SK-N-SH (cell line): ENCODE data around the gene CACNG5. TPM values are rescaled to one million over a fixed set of nuclear protein-coding genes. Genes with fewer than 3 reads are reported as not detected.

Experiments used
- CTCF ChIA-PET: fragments of 300-600, 350-600 bp; formaldehyde crosslinking; extraction: SDS; loops from one replicate; lab custom pipeline; 2021; lab: Yijun Ruan, JAX
- POLR2A ChIA-PET: fragments of 350-600 bp; sonication (Branson Sonifier 250); formaldehyde crosslinking; extraction: SDS; loops from one replicate; lab custom pipeline; 2020; ENCODE audit warnings: antibody characterized with exemption, inconsistent platforms; lab: Yijun Ruan, JAX
- DNase-seq: peaks from one replicate; pipeline ENCODE4 v3.0.0; 2012
- H2AFZ ChIP-seq: fragments of 200-600 bp; sonication (generic); 2 replicates; pipeline ENCODE4 v1.8.1; 2016; ENCODE audit warnings: antibody characterized with exemption, mild to moderate bottlenecking, low read depth
- H3F3A ChIP-seq: fragments of 200-600 bp; sonication (generic); replicated peaks from 2 replicates; pipeline ENCODE3; 2016; ENCODE audit warnings: antibody characterized with exemption, mild to moderate bottlenecking; ENCODE audit not compliant: insufficient read depth
- H3K27ac ChIP-seq, 2 experiments: fragments of 200-500 bp in 1 of 2; fragments of 200-600 bp in 1 of 2; sonication (Bioruptor generic) in 1 of 2; sonication (generic), shearing (Covaris generic) in 1 of 2; 2 replicates each; pipeline versions ENCODE4 v1.5.1 to v1.6.1; 2014 to 2016; ENCODE audit warnings: low read depth in 2 of 2, inconsistent platforms in 1 of 2, low read length in 1 of 2, mild to moderate bottlenecking in 1 of 2, mixed read lengths in 1 of 2
- H3K27me3 ChIP-seq: fragments of 200-600 bp; sonication (generic), shearing (Covaris generic); 2 replicates; pipeline ENCODE4 v1.6.1; 2016; ENCODE audit warnings: mixed run types; ENCODE audit not compliant: insufficient read depth
- H3K36me3 ChIP-seq, 2 experiments: fragments of 200-500 bp in 1 of 2; fragments of 200-600 bp in 1 of 2; sonication (Bioruptor generic) in 1 of 2; sonication (generic) in 1 of 2; replicated peaks in 1 of 2; 2 replicates each; pipeline versions ENCODE3 to v1.5.1; 2014 to 2016; ENCODE audit warnings: low read length in 1 of 2, mild to moderate bottlenecking in 1 of 2; ENCODE audit not compliant: insufficient read depth in 2 of 2, control insufficient read depth in 1 of 2
- H3K4me1 ChIP-seq, 2 experiments: fragments of 200-500 bp in 1 of 2; fragments of 200-600 bp in 1 of 2; sonication (Bioruptor generic) in 1 of 2; sonication (generic), shearing (Covaris generic) in 1 of 2; 2 replicates each; pipeline versions ENCODE4 v1.5.1 to v1.6.1; 2014 to 2016; ENCODE audit warnings: low read depth in 1 of 2, low read length in 1 of 2, mixed run types in 1 of 2; ENCODE audit not compliant: insufficient read depth in 2 of 2, control insufficient read depth in 1 of 2
- H3K4me2 ChIP-seq: fragments of 200-600 bp; sonication (generic), shearing (Covaris generic); 2 replicates; pipeline ENCODE4 v1.6.1; 2017; ENCODE audit warnings: mixed run types
- H3K4me3 ChIP-seq, 2 experiments: fragments of 200-500 bp in 1 of 2; fragments of 200-600 bp in 1 of 2; sonication (Bioruptor generic) in 1 of 2; sonication (generic), shearing (Covaris generic) in 1 of 2; 2 replicates each; pipeline versions ENCODE4 v1.5.1 to v1.8.1; 2014 to 2016; ENCODE audit warnings: low read depth in 2 of 2, inconsistent platforms in 1 of 2, low read length in 1 of 2, mild to moderate bottlenecking in 1 of 2, mixed read lengths in 1 of 2, moderate library complexity in 1 of 2
- H3K79me2 ChIP-seq: fragments of 200-600 bp; sonication (generic); 2 replicates; pipeline ENCODE4 v1.8.1; 2017; ENCODE audit warnings: mild to moderate bottlenecking; ENCODE audit not compliant: insufficient read depth
- H3K9ac ChIP-seq: fragments of 200-600 bp; sonication (generic); 2 replicates; pipeline ENCODE4 v1.6.1; 2017; ENCODE audit warnings: mixed run types
- H3K9me2 ChIP-seq: fragments of 200-600 bp; sonication (generic); 2 replicates; pipeline ENCODE4 v1.6.1; 2017; ENCODE audit warnings: mixed run types
- H3K9me3 ChIP-seq: fragments of 200-600 bp; sonication (generic); 2 replicates; pipeline ENCODE4 v1.6.1; 2017; ENCODE audit warnings: mixed run types, mild to moderate bottlenecking, moderate library complexity
- H4K20me1 ChIP-seq: fragments of 200-600 bp; sonication (generic); 2 replicates; pipeline ENCODE4 v1.6.1; 2017; ENCODE audit warnings: mild to moderate bottlenecking, mixed run types; ENCODE audit not compliant: insufficient read depth
- CHD2 ChIP-seq: fragments of 150-350 bp; IDR thresholded peaks from 2 replicates; pipeline ENCODE4 v1.6.1; 2018; ENCODE audit warnings: low read length; ENCODE audit not compliant: partially characterized antibody
- CTCF ChIP-seq: fragments of 200-600 bp; sonication (generic); IDR thresholded peaks from 2 replicates; pipeline ENCODE4 v1.6.1; 2017; ENCODE audit warnings: antibody characterized with exemption, mild to moderate bottlenecking, moderate library complexity
- ELF1 ChIP-seq: IDR thresholded peaks from 2 replicates; pipeline ENCODE4 v1.4.0; 2012
- EP300 ChIP-seq, 2 experiments: IDR thresholded peaks; 2 replicates each; pipeline versions ENCODE4 v1.4.0 to v1.6.1; 2012; ENCODE audit warnings: borderline replicate concordance in 1 of 2, low read depth in 1 of 2, low read length in 1 of 2
- EZH2phosphoT487 ChIP-seq: fragments of 200-600 bp; sonication (generic); IDR thresholded peaks from 2 replicates; pipeline ENCODE4 v1.6.1; 2017; ENCODE audit warnings: low read depth, mixed run types, mild to moderate bottlenecking, antibody characterized with exemption, moderate library complexity, borderline replicate concordance
- FOXM1 ChIP-seq: IDR thresholded peaks from 2 replicates; pipeline ENCODE4 v1.4.0; 2012; ENCODE audit warnings: low read depth, mild to moderate bottlenecking
- GABPA ChIP-seq: IDR thresholded peaks from 2 replicates; pipeline ENCODE4 v1.4.0; 2012; ENCODE audit warnings: low read depth, mild to moderate bottlenecking
- IRF3 ChIP-seq: fragments of 150-350 bp; IDR thresholded peaks from 2 replicates; pipeline ENCODE4 v1.6.1; 2016; ENCODE audit warnings: mild to moderate bottlenecking, low read depth, low read length
- MXI1 ChIP-seq: IDR thresholded peaks from 2 replicates; pipeline ENCODE4 v1.6.1; 2012; ENCODE audit warnings: mild to moderate bottlenecking, low read depth, low read length, improper control_type of control experiment
- NFIC ChIP-seq: IDR thresholded peaks from 2 replicates; pipeline ENCODE4 v1.4.0; 2012; ENCODE audit warnings: borderline replicate concordance
- NRF1 ChIP-seq: IDR thresholded peaks from 2 replicates; pipeline ENCODE4 v1.6.1; 2012; ENCODE audit warnings: low read depth, mild to moderate bottlenecking, low read length
- POLR2AphosphoS5 ChIP-seq: IDR thresholded peaks from 2 replicates; pipeline ENCODE4 v1.6.1; 2012; ENCODE audit warnings: low read depth, low read length
- RAD21 ChIP-seq: IDR thresholded peaks from 2 replicates; pipeline ENCODE4 v1.6.1; 2012; ENCODE audit warnings: mild to moderate bottlenecking, low read length
- ZBTB33 ChIP-seq: IDR thresholded peaks from 2 replicates; pipeline ENCODE4 v1.4.0; 2012; ENCODE audit warnings: low read depth, borderline replicate concordance
- WGBS: methylation state at CpG from one replicate; pipeline ENCODE4 v1.1.6; 2017; ENCODE audit warnings: low lambda C conversion rate; 5-methylcytosine and 5-hydroxymethylcytosine counted together
- polyA plus RNA-seq, 3 experiments: library from polyadenylated mRNA; depleted of rRNA; stranded (reverse); fragments of >200 nt; gene quantifications; 2 replicates each; pipeline ENCODE4 v1.2.3, GENCODE V29; 2012
- TF ChIP-seq, protein P1 (sequence below): IDR thresholded peaks from 2 replicates; pipeline ENCODE4 v1.4.0; 2012; ENCODE audit warnings: low read depth
- TF ChIP-seq, protein P2 (sequence below): IDR thresholded peaks from 2 replicates; pipeline ENCODE4; 2012
- TF ChIP-seq, protein P3 (sequence below): IDR thresholded peaks from 2 replicates; pipeline ENCODE4 v1.4.0; 2012; ENCODE audit warnings: low read depth, borderline replicate concordance

Gene CACNG5
- polyA plus RNA-seq, 1 of the 3 experiments (the other 2 are of a cell fraction), result 0.10 TPM

DNA sequence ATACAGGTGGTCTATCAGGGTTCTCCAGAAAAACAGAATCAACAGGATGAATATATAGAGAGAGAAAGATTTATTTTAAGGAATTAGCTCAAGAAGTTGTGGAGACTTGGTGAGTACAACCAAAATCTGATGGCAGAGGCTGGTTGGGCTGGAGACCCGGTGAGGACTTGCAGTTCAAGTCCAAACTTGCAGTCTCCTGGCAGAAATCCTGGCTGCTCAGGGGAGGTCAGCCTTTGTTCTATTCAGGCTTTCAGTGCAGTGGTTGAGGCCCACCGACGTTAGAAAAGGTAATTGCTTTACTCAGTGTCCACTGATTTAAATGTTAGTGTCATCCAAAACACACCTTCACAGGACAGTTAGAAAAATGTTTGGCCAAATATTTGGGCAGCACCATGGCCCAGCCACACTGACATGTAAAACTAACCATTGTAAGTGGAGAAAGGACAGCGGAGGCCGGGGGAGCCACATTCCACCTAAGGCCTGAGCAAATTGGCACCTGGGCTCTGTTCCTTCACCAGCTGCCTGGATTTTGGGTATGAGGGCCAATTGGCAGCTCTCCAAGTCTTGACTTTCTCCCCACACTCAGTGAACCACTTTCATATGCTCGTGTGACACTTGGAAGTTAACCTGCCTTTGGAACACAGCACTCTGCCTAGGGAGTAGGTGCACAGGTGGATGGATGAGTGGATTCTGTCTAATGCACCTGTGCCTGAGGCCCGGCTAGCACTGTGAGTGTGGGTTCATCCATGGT is 54.7 kb downstream of the CACNG5 start (continued):
- TF ChIP-seq, protein P1, sequence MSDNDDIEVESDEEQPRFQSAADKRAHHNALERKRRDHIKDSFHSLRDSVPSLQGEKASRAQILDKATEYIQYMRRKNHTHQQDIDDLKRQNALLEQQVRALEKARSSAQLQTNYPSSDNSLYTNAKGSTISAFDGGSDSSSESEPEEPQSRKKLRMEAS, result no peak
- TF ChIP-seq, protein P2, sequence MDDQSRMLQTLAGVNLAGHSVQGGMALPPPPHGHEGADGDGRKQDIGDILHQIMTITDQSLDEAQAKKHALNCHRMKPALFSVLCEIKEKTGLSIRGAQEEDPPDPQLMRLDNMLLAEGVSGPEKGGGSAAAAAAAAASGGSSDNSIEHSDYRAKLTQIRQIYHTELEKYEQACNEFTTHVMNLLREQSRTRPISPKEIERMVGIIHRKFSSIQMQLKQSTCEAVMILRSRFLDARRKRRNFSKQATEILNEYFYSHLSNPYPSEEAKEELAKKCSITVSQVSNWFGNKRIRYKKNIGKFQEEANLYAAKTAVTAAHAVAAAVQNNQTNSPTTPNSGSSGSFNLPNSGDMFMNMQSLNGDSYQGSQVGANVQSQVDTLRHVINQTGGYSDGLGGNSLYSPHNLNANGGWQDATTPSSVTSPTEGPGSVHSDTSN, result no peak
- no peak for TF ChIP-seq EP300 (IDR thresholded peaks at IDR 0.05; ENCODE audit: borderline replicate concordance in 1 of 2, low read depth in 1 of 2, low read length in 1 of 2)

DNA sequence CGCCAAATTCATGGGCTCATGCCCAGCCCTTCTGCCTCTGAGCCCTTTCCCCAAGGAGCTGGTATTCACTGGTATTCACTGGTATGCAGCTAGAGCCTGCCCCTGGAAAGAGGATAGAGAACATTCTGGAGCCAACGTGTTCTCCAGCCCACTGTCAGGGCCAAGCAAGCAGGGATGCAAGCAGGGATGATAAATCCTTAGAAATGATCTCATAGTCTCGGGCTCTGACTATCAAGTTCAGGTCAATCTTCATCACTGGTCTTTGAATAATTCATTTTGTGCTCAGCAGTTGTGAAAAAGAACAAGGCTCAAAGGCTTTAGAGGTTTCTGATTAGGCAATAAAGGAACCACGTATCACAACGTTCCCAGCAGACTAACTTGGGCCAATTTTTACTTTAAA is 57.3 kb downstream of the CACNG5 start:
- Histone ChIP-seq H3F3A (no peaks in the 10 kb centered on the region), H3K4me2 (no peak overlapping the region), H3K9ac (no peak overlapping the region), H4K20me1 (no peaks in the 10 kb centered on the region), H3K4me1 (no peaks in the 10 kb centered on the region; a peak in 1 of 4 replicates), H3K9me3 (no peaks in the 10 kb centered on the region), H3K36me3 (no peaks in the 10 kb centered on the region), H3K27ac (no peak overlapping the region), H2AFZ (no peak overlapping the region), H3K79me2 (no peaks in the 10 kb centered on the region), H3K27me3 (peaks cover 23% of the 10 kb centered on the region; the same call in 1 of the 2 replicates), H3K4me3 (no peak overlapping the region), H3K9me2 (no peaks in the 10 kb centered on the region)
- POLR2A ChIA-PET, result no interaction called here
- no peak for TF ChIP-seq NFIC
- no peak for TF ChIP-seq RAD21
- TF ChIP-seq CHD2, result no peak
- no peak for TF ChIP-seq FOXM1
- TF ChIP-seq EZH2phosphoT487, result no peak
- no peak for DNase-seq
- WGBS, result 32% methylated on average over 5 of the region's 5 CpGs
- CTCF ChIA-PET, result interaction anchor here (1.0 to 4.3 kb wide), 2 partner anchors 6 to 14 kb away, joined by 3 to 24 read pairs; no protein-coding TSS in a partner anchor

DNA sequence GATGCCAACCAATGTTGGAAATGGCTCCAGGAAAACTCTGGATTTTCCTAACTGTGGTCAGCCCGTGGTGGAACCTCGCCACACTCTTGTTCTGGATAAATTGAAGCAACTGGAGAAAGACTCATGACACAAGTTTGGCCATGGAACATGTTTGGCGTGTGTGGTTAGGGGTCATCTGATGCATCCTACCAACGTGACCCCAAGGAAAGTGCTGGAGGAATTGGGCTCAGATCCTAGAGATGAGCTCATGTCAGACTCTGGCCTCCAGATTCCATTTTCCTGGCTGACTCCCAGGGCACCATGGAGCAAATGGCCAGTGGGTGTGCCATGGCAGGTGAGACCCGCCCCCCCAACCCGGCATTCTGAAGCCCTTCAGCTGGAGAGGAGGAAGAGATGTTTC is 58.5 kb downstream of the CACNG5 start:
- Histone ChIP-seq H3K79me2 (no peaks in the 10 kb centered on the region), H2AFZ (no peak overlapping the region), H3K4me1 (no peaks in the 10 kb centered on the region; a peak in 1 of 4 replicates), H3K36me3 (no peaks in the 10 kb centered on the region), H3K27ac (no peak overlapping the region), H3K9me3 (no peaks in the 10 kb centered on the region), H4K20me1 (no peaks in the 10 kb centered on the region), H3K9me2 (no peaks in the 10 kb centered on the region), H3F3A (no peaks in the 10 kb centered on the region), H3K4me3 (no peak overlapping the region), H3K4me2 (no peak overlapping the region), H3K27me3 (peaks cover 23% of the 10 kb centered on the region; the same call in 1 of the 2 replicates), H3K9ac (no peak overlapping the region)
- TF ChIP-seq CHD2 (no peak), FOXM1 (no peak), POLR2AphosphoS5 (no peak), NRF1 (no peak), ELF1 (no peak), IRF3 (no peak), CTCF (no peak), MXI1 (no peak), ZBTB33 (no peak), GABPA (no peak)
- TF ChIP-seq, protein P3, sequence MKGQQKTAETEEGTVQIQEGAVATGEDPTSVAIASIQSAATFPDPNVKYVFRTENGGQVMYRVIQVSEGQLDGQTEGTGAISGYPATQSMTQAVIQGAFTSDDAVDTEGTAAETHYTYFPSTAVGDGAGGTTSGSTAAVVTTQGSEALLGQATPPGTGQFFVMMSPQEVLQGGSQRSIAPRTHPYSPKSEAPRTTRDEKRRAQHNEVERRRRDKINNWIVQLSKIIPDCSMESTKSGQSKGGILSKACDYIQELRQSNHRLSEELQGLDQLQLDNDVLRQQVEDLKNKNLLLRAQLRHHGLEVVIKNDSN, result no peak
- CTCF ChIA-PET, result interaction anchor here (1.1 kb wide), 1 partner anchor 189 kb away, joined by 3 read pairs; no protein-coding TSS in a partner anchor
- DNase-seq, result no peak
- 50% methylated on average over 6 of the region's 6 CpGs for WGBS
- POLR2A ChIA-PET, result no interaction called here
